ENCODE data around the gene NDUFS8. TPM values are rescaled to one million over a fixed set of nuclear protein-coding genes. Genes with fewer than 3 reads are reported as not detected.

NDUFS8 gene
- total RNA-seq, 1 donor from 2014 or later: 137 TPM

GRCh38 chr11:68082481-68082880, 52.0 kb downstream of the NDUFS8 start:
- intact Hi-C loops (cut with micrococcal nuclease): no loop called here
- no peak overlapping the region for H3K4me3 Mint-ChIP-seq

GRCh38 chr11:68083517-68083916, 53.0 kb downstream of the NDUFS8 start:
- H3K4me3 Mint-ChIP-seq: no peak overlapping the region
- no peaks in the 10 kb centered on the region for H3K9me3 Mint-ChIP-seq
- intact Hi-C loops (cut with micrococcal nuclease): no loop called here
- no peaks in the 10 kb centered on the region for H3K4me1 Mint-ChIP-seq (ENCODE audit: low read depth)
- no peaks in the 10 kb centered on the region for H3K36me3 Mint-ChIP-seq (ENCODE audit: low read depth)
- no peak for DNase-seq (ENCODE audit: low spot score)
- H3K27me3 Mint-ChIP-seq (ENCODE audit: insufficient read depth): no peaks in the 10 kb centered on the region
- no peak overlapping the region for H3K27ac Mint-ChIP-seq

More at GRCh38 chr11:68082481-68082880, 52.0 kb downstream of the NDUFS8 start:
- DNase-seq (ENCODE audit: low spot score): no peak
- Mint-ChIP-seq H3K27me3 (ENCODE audit: insufficient read depth) (no peaks in the 10 kb centered on the region), H3K27ac (no peak overlapping the region), H3K36me3 (ENCODE audit: low read depth) (no peaks in the 10 kb centered on the region), H3K4me1 (ENCODE audit: low read depth) (no peaks in the 10 kb centered on the region), H3K9me3 (no peaks in the 10 kb centered on the region)

Other genes with a start within 250 kb of the NDUFS8 start
- 13.9 and 14.8 TPM in 2 replicates for gene UNC93B1, start 26.6 kb upstream of the NDUFS8 start, total RNA-seq
- not detected in 2 replicates for gene ALDH3B1, start 20.4 kb upstream of the NDUFS8 start, total RNA-seq
- 142 and 152 TPM in 2 replicates for gene TCIRG1, start 8.3 kb downstream of the NDUFS8 start, total RNA-seq
- 13.2 and 13.7 TPM in 2 replicates for gene CHKA, start 90.7 kb downstream of the NDUFS8 start, total RNA-seq
- 32.1 and 37.3 TPM in 2 replicates for gene KMT5B, start 182.6 kb downstream of the NDUFS8 start, total RNA-seq
- 33.9 and 39.7 TPM in 2 replicates for gene C11orf24, start 241.3 kb downstream of the NDUFS8 start, total RNA-seq